ENCODE measurements around the gene PARD6A. TPM values are rescaled to one million over a fixed set of nuclear protein-coding genes. Genes with fewer than 3 reads are reported as not detected.

Gene PARD6A, protein sequence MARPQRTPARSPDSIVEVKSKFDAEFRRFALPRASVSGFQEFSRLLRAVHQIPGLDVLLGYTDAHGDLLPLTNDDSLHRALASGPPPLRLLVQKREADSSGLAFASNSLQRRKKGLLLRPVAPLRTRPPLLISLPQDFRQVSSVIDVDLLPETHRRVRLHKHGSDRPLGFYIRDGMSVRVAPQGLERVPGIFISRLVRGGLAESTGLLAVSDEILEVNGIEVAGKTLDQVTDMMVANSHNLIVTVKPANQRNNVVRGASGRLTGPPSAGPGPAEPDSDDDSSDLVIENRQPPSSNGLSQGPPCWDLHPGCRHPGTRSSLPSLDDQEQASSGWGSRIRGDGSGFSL
- 10 to 100 TPM; 16.7 to 18.3 TPM for total RNA-seq
- 14.7 TPM for polyA plus RNA-seq

DNA sequence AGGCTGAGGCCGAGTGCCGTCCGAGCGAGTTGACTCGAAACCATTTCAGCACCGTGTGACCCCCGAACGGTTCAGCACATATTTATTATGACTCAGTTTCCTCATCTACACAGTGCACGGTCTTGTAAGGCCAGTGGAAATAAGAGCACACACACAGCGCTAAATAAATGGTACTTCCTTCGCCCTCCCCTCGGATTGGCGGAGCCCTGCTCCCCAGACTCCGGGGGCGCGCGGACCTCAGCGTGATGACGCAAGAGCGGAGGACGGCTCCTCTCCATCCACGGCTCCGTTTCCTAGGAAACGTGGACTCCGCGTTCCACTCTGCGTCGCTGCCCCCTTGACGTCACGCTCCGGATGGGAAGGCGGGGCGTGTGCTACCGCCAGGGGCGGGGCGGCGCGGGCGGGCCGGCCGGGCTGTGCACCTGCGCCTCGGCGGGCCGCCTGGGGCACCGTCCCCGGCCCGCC is at the start of gene PARD6A:
Gene PARD6A (plus strand): TSS at position 397 of the 465 bp plus-strand sequence. CDS start 79 bp downstream, outside the sequence.
- Histone ChIP-seq H3K27ac (ENCODE audit: low read depth, low read length) (peak within 1 kb of the TSS; percentile 98), H3K9me3 (ENCODE audit: low read length) (no peaks in the 10 kb centered on the region), H3K36me3 (ENCODE audit: insufficient read depth, low read length) (no peaks in the 10 kb centered on the region), H3K4me1 (ENCODE audit: insufficient read depth, low read length) (peaks cover 25% of the 10 kb centered on the region), H3K27me3 (ENCODE audit: insufficient read depth, low read length, poor library complexity, severe bottlenecking) (no peaks in the 10 kb centered on the region), H3K4me3 (ENCODE audit: low read length) (peak within 1 kb of the TSS; percentile 93)
- Mint-ChIP-seq H3K27ac (peak within 1 kb of the TSS; percentile 94 to 99 (median 96)), H3K4me3 (peak within 1 kb of the TSS; percentile 93 to 99 (median 94)), H3K27me3 (peaks cover 0 to 3% of the 10 kb centered on the region in 2 donors), H3K4me1 (peaks cover 14 to 37% (median 17%) of the 10 kb centered on the region in 3 donors), H3K36me3 (peaks cover 0 to 40% (median 0%) of the 10 kb centered on the region in 3 donors), H3K9me3 (no peaks in the 10 kb centered on the region)
- ChIA-PET CTCF (interaction anchor here (0.6 to 4.4 kb wide), 11 partner anchors 8 to 179 kb away, joined by 3 to 34 read pairs (median 5); partner anchors contain the start of genes ATP6V0D1, CARMIL2 and CTCF), POLR2A (interaction anchor here (1.0 to 2.6 kb wide), 6 partner anchors 15 to 179 kb away, joined by 3 to 24 read pairs (median 9); partner anchors contain the start of genes ATP6V0D1, CARMIL2, CTCF and RANBP10)
- peak; percentile 94 to 98 (median 95) for DNase-seq

DNA sequence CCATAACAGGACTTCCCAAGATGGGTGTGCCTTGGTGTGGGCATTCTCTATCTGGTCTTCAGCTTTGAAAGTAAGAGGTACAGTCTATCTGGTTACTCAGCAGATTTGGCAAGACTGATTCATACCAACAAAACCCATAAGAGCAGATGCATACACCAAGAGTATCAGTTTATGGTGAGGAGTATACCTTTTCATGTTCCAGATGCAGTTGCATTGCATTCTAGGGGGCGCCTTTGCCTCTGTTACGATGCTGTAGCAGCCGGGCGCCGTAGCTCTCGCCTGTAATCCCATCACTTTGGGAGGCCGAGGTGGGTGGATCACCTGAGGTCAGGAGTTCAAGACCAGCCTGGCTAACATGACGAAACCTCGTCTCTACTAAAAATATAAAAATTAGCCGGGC is 47.0 kb upstream of the PARD6A start:
- Mint-ChIP-seq H3K27ac (peak overlapping the region in 1 of 8 donors; percentile 58), H3K27me3 (no peaks in the 10 kb centered on the region), H3K4me3 (no peak overlapping the region), H3K36me3 (peaks cover 9 to 77% (median 19%) of the 10 kb centered on the region in 3 donors), H3K4me1 (peaks cover 0 to 1% (median 0%) of the 10 kb centered on the region in 3 donors), H3K9me3 (no peaks in the 10 kb centered on the region)
- Histone ChIP-seq H3K4me1 (ENCODE audit: insufficient read depth, low read length) (no peaks in the 10 kb centered on the region), H3K9me3 (ENCODE audit: low read length) (no peaks in the 10 kb centered on the region), H3K4me3 (ENCODE audit: low read length) (no peak overlapping the region), H3K27ac (ENCODE audit: low read depth, low read length) (no peak overlapping the region), H3K27me3 (ENCODE audit: insufficient read depth, low read length, poor library complexity, severe bottlenecking) (no peaks in the 10 kb centered on the region), H3K36me3 (ENCODE audit: insufficient read depth, low read length) (peaks cover 31% of the 10 kb centered on the region)
- no peak for DNase-seq
- CTCF ChIA-PET = interaction anchor here (0.6 to 1.5 kb wide), 3 partner anchors 11 to 48 kb away, joined by 3 read pairs; partner anchors contain the start of gene CARMIL2
- POLR2A ChIA-PET = no interaction called here

DNA sequence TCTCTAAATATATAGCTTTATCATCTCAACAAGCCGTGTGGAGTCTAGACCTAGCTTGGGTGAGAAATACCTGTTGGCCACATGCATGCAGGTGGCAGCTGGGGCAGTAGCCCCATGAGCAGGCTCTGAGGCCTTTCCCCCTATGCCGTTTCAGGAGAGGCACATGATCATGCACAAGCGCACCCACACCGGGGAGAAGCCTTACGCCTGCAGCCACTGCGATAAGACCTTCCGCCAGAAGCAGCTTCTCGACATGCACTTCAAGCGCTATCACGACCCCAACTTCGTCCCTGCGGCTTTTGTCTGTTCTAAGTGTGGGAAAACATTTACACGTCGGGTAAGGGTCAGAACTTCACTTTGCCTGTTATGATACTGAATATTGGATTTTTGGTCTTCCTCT is 32.5 kb upstream of the PARD6A start:
- POLR2A ChIA-PET = interaction anchor here (0.6 kb wide), 1 partner anchor 311 kb away, joined by 8 read pairs; no protein-coding TSS in a partner anchor
- no peak overlapping the region for H3K4me3 Mint-ChIP-seq
- H3K27me3 Mint-ChIP-seq = no peaks in the 10 kb centered on the region

DNA sequence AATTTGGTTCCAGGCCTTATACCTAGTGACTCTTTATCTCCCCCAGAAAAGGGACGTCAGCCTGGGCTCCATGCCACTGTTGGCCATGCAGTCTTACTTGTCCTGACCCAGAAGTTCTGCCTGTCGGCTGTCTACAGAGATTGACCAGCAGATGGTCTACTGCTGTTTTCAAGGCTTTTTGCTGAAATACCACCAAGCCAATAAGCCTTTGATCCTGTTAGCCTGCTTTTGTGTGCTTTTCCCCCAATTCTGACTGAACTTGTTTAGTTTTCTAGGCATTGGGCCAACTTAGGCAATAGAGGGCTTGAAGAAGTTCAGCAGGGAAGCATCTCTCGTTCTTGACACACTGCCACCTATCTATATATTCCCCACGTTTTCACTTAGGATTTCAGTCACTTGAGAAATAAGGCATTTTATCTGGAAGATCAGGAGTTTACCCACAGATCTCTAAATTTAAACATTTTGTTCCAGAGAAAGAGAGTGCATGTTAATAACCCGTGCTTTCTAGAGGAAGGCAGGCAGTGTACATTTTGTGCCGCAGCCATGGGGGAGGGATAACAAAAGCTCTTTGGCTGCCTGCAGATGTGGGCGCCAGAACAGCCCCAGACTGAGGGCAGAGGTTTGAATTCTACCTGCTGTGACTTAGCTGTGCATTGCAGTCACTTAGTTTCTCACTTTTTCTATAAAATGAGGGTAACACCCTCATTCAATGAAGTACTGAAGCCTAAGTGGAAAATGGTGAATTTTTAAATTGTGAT is 28.2 kb upstream of the PARD6A start:
- POLR2A ChIA-PET = no interaction called here
- Mint-ChIP-seq H3K4me1 (peaks cover 0 to 4% (median 0%) of the 10 kb centered on the region in 3 donors), H3K27ac (peak overlapping the region in 3 of 8 donors; percentile 51 to 61 (median 54)), H3K9me3 (no peaks in the 10 kb centered on the region), H3K4me3 (no peak overlapping the region), H3K27me3 (no peaks in the 10 kb centered on the region), H3K36me3 (peaks cover 0 to 74% (median 17%) of the 10 kb centered on the region in 3 donors)
- CTCF ChIA-PET = interaction anchor here (0.7 to 1.4 kb wide), 3 partner anchors 12 to 86 kb away, joined by 4 read pairs; partner anchors contain the start of gene CARMIL2
- H3K27ac ChIP-seq (ENCODE audit: low read depth, low read length) = no peak overlapping the region
- no peaks in the 10 kb centered on the region for H3K4me1 ChIP-seq (ENCODE audit: insufficient read depth, low read length)
- no peaks in the 10 kb centered on the region for H3K9me3 ChIP-seq (ENCODE audit: low read length)
- H3K4me3 ChIP-seq (ENCODE audit: low read length) = no peak overlapping the region
- peaks cover 41% of the 10 kb centered on the region for H3K36me3 ChIP-seq (ENCODE audit: insufficient read depth, low read length)
- no peak for DNase-seq
- H3K27me3 ChIP-seq (ENCODE audit: insufficient read depth, low read length, poor library complexity, severe bottlenecking) = no peaks in the 10 kb centered on the region

More for the DNA sequence above, 32.5 kb upstream of the PARD6A start:
- H3K36me3 Mint-ChIP-seq = peaks cover 0 to 72% (median 22%) of the 10 kb centered on the region in 3 donors
- H3K27ac Mint-ChIP-seq = peak overlapping the region in 1 of 8 donors; percentile 44
- peaks cover 0 to 4% (median 0%) of the 10 kb centered on the region in 3 donors for H3K4me1 Mint-ChIP-seq
- Histone ChIP-seq H3K27me3 (ENCODE audit: insufficient read depth, low read length, poor library complexity, severe bottlenecking) (no peaks in the 10 kb centered on the region), H3K27ac (ENCODE audit: low read depth, low read length) (no peak overlapping the region), H3K4me1 (ENCODE audit: insufficient read depth, low read length) (no peaks in the 10 kb centered on the region), H3K9me3 (ENCODE audit: low read length) (no peaks in the 10 kb centered on the region), H3K36me3 (ENCODE audit: insufficient read depth, low read length) (peaks cover 54% of the 10 kb centered on the region), H3K4me3 (ENCODE audit: low read length) (no peak overlapping the region)
- CTCF ChIA-PET = interaction anchor here (1.1 to 1.7 kb wide), 6 partner anchors 12 to 188 kb away, joined by 3 to 8 read pairs (median 3); no protein-coding TSS in a partner anchor
- no peak for DNase-seq
- H3K9me3 Mint-ChIP-seq = no peaks in the 10 kb centered on the region

DNA sequence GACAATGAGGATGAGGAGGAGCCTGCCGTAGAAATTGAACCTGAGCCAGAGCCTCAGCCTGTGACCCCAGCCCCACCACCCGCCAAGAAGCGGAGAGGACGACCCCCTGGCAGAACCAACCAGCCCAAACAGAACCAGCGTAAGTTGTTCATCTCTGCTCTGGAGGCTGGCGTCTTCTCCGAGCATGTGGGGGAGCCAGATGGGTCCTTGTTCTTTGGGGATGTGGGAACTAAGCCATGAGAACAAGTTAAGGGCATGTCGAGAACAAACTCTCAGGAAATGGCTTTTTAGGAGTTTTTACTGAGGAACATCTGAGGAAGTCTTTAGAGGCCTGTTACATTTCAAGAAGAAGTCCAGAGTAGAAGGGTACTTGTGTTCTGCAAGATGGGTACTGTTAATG is 24.0 kb upstream of the PARD6A start:
- H3K9me3 Mint-ChIP-seq = no peaks in the 10 kb centered on the region
- Histone ChIP-seq H3K27me3 (ENCODE audit: insufficient read depth, low read length, poor library complexity, severe bottlenecking) (no peaks in the 10 kb centered on the region), H3K4me1 (ENCODE audit: insufficient read depth, low read length) (no peaks in the 10 kb centered on the region), H3K9me3 (ENCODE audit: low read length) (no peaks in the 10 kb centered on the region), H3K36me3 (ENCODE audit: insufficient read depth, low read length) (peaks cover 20% of the 10 kb centered on the region), H3K27ac (ENCODE audit: low read depth, low read length) (no peak overlapping the region), H3K4me3 (ENCODE audit: low read length) (no peak overlapping the region)
- DNase-seq = no peak
- ChIA-PET CTCF (interaction anchor here (1.5 to 13.0 kb wide), 3 partner anchors 88 to 115 kb away, joined by 4 to 235 read pairs (median 5); no protein-coding TSS in a partner anchor), POLR2A (no interaction called here)
- no peaks in the 10 kb centered on the region for H3K27me3 Mint-ChIP-seq
- H3K27ac Mint-ChIP-seq = peak overlapping the region in 1 of 8 donors; percentile 17
- peaks cover 0 to 4% (median 0%) of the 10 kb centered on the region in 3 donors for H3K4me1 Mint-ChIP-seq
- peaks cover 0 to 67% (median 13%) of the 10 kb centered on the region in 3 donors for H3K36me3 Mint-ChIP-seq
- no peak overlapping the region for H3K4me3 Mint-ChIP-seq

DNA sequence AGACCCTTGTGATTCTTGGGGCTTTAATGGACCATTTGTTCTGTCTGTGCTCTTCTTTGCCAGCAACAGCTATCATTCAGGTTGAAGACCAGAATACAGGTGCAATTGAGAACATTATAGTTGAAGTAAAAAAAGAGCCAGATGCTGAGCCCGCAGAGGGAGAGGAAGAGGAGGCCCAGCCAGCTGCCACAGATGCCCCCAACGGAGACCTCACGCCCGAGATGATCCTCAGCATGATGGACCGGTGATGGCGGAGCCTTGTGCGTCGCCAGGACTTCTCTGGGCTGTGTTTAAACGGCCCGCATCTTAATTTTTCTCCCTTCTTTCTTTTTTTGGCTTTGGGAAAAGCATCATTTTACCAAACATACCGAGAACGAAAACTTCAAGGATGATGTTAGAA is 23.1 kb upstream of the PARD6A start:
- ChIA-PET POLR2A (no interaction called here), CTCF (interaction anchor here (1.3 to 13.0 kb wide), 3 partner anchors 11 to 116 kb away, joined by 3 to 235 read pairs (median 5); no protein-coding TSS in a partner anchor)
- H3K9me3 Mint-ChIP-seq = no peaks in the 10 kb centered on the region
- H3K27me3 Mint-ChIP-seq = no peaks in the 10 kb centered on the region
- Histone ChIP-seq H3K4me1 (ENCODE audit: insufficient read depth, low read length) (no peaks in the 10 kb centered on the region), H3K27me3 (ENCODE audit: insufficient read depth, low read length, poor library complexity, severe bottlenecking) (no peaks in the 10 kb centered on the region), H3K4me3 (ENCODE audit: low read length) (no peak overlapping the region), H3K9me3 (ENCODE audit: low read length) (no peaks in the 10 kb centered on the region), H3K27ac (ENCODE audit: low read depth, low read length) (no peak overlapping the region), H3K36me3 (ENCODE audit: insufficient read depth, low read length) (peaks cover 13% of the 10 kb centered on the region)
- no peaks in the 10 kb centered on the region for H3K4me1 Mint-ChIP-seq
- no peak overlapping the region for H3K4me3 Mint-ChIP-seq
- no peak overlapping the region for H3K27ac Mint-ChIP-seq
- H3K36me3 Mint-ChIP-seq = peaks cover 0 to 59% (median 9%) of the 10 kb centered on the region in 3 donors
- no peak for DNase-seq

- ChIA-PET POLR2A (no interaction called here), CTCF (interaction anchor here (1.5 to 13.0 kb wide), 5 partner anchors 94 to 161 kb away, joined by 3 to 235 read pairs (median 22); partner anchors contain the start of gene ATP6V0D1)
- Mint-ChIP-seq H3K4me3 (peak overlapping the region in 1 of 7 donors; percentile 36), H3K36me3 (peaks cover 0 to 37% (median 4%) of the 10 kb centered on the region in 3 donors), H3K27ac (peak overlapping the region in 2 of 8 donors; percentile 10 to 42), H3K27me3 (no peaks in the 10 kb centered on the region), H3K4me1 (peaks cover 4 to 24% (median 11%) of the 10 kb centered on the region in 3 donors), H3K9me3 (no peaks in the 10 kb centered on the region)
- no peak for DNase-seq
- Histone ChIP-seq H3K36me3 (ENCODE audit: insufficient read depth, low read length) (peaks cover 6% of the 10 kb centered on the region), H3K27me3 (ENCODE audit: insufficient read depth, low read length, poor library complexity, severe bottlenecking) (no peaks in the 10 kb centered on the region), H3K4me1 (ENCODE audit: insufficient read depth, low read length) (peaks cover 22% of the 10 kb centered on the region), H3K27ac (ENCODE audit: low read depth, low read length) (no peak overlapping the region), H3K4me3 (ENCODE audit: low read length) (no peak overlapping the region), H3K9me3 (ENCODE audit: low read length) (no peaks in the 10 kb centered on the region)
Measured at GRCh38 chr16:67641779-67642708, 18.7 kb upstream of the PARD6A start.
